ENCODE data around the gene CTNNA2. TPM values are rescaled to one million over a fixed set of nuclear protein-coding genes. Genes with fewer than 3 reads are reported as not detected.
A peak's percentile ranks its signal among the peaks of the same experiment; 100 is the strongest.

Gene CTNNA2
- not detected for total RNA-seq

- peaks cover 0 to 9% (median 3%) of the 10 kb centered on the region in 4 donors for H3K27me3 ChIP-seq
- 2 to 3% methylated on average over 19 to 33 of the region's 87 CpGs for WGBS, 2 donors
- DNase-seq (peak; percentile 22 to 91), ATAC-seq (ENCODE audit: low FRiP score in 2 of 2) (peak in 1 of 2 donors; percentile 67)
- H3K36me3 ChIP-seq = no peaks in the 10 kb centered on the region
- H3K4me1 ChIP-seq = peaks cover 0 to 9% (median 4%) of the 10 kb centered on the region in 4 donors
- H3K4me3 ChIP-seq = peak within 1 kb of the TSS in 3 of 4 donors; percentile 48 to 54 (median 51)
- no peak within 1 kb of the TSS for H3K27ac ChIP-seq
- TF ChIP-seq CTCF (IDR thresholded peaks at IDR 0.05) = peak in 2 of 6 experiments; percentile 13 to 29
- no peak for TF ChIP-seq POLR2A (IDR thresholded peaks at IDR 0.05)
- no peaks in the 10 kb centered on the region for H3K9me3 ChIP-seq
Observed at GRCh38 chr2:79512442-79513401, at the start of gene CTNNA2. Gene CTNNA2 (plus strand): TSS chr2:79513051.

GRCh38 chr2:79487399-79487798 lies 25.5 kb upstream of the CTNNA2 start:
- Histone ChIP-seq H3K4me1 (no peaks in the 10 kb centered on the region), H3K4me3 (no peak overlapping the region), H3K27ac (no peak overlapping the region), H3K9me3 (no peaks in the 10 kb centered on the region), H3K36me3 (no peaks in the 10 kb centered on the region), H3K27me3 (no peaks in the 10 kb centered on the region)
- ATAC-seq (ENCODE audit: low FRiP score in 2 of 2) = no peak
- 73% methylated on average over 1 to 3 of the region's 3 CpGs for WGBS, 2 donors
- DNase-seq = no peak
- TF ChIP-seq POLR2A (IDR thresholded peaks at IDR 0.05) (no peak), EP300 (IDR thresholded peaks at IDR 0.05) (no peak), CTCF (IDR thresholded peaks at IDR 0.05) (no peak), POLR2AphosphoS5 (IDR thresholded peaks at IDR 0.05) (no peak)

GRCh38 chr2:79511320-79511951 lies 1.4 kb upstream of the CTNNA2 start:
- Histone ChIP-seq H3K27me3 (peaks cover 0 to 9% (median 3%) of the 10 kb centered on the region in 4 donors), H3K27ac (no peak overlapping the region), H3K36me3 (no peaks in the 10 kb centered on the region), H3K9me3 (no peaks in the 10 kb centered on the region), H3K4me3 (no peak overlapping the region), H3K4me1 (peaks cover 0 to 9% (median 4%) of the 10 kb centered on the region in 4 donors)
- WGBS, 2 donors = 26% methylated on average over 16 of the region's 16 CpGs
- no peak for ATAC-seq (ENCODE audit: low FRiP score in 2 of 2)
- TF ChIP-seq POLR2A (IDR thresholded peaks at IDR 0.05) (no peak), CTCF (IDR thresholded peaks at IDR 0.05) (no peak), POLR2AphosphoS5 (IDR thresholded peaks at IDR 0.05) (no peak)
- no peak for DNase-seq

GRCh38 chr2:79513711-79514110 lies 860 bp downstream of the CTNNA2 start:
- WGBS, 2 donors = 31 to 34% methylated on average over 4 of the region's 4 CpGs
- Histone ChIP-seq H3K4me3 (no peak overlapping the region), H3K36me3 (no peaks in the 10 kb centered on the region), H3K9me3 (no peaks in the 10 kb centered on the region), H3K27me3 (peaks cover 0 to 9% (median 3%) of the 10 kb centered on the region in 4 donors), H3K4me1 (peaks cover 0 to 9% (median 4%) of the 10 kb centered on the region in 4 donors), H3K27ac (no peak overlapping the region)
- ATAC-seq (ENCODE audit: low FRiP score in 2 of 2) (no peak), DNase-seq (no peak)
- TF ChIP-seq POLR2AphosphoS5 (IDR thresholded peaks at IDR 0.05) = no peak
- no peak for TF ChIP-seq POLR2A (IDR thresholded peaks at IDR 0.05)
- TF ChIP-seq EP300 (IDR thresholded peaks at IDR 0.05) = no peak
- TF ChIP-seq CTCF (IDR thresholded peaks at IDR 0.05) = no peak
